ELR (cell line): ENCODE data around the gene RLF.

Experiments
- DNase-seq: peaks from one replicate; pipeline ENCODE4 v3.0.0-alpha.2; 2015; ENCODE audit warnings: low read depth

Gene RLF

GRCh38 chr1:40161125-40161887, at the start of gene RLF:
Gene RLF, plus strand, starts transcription at chr1:40161387. Its CDS starts 13 bp downstream, at chr1:40161400.
- DNase-seq = peak; percentile 96

- DNase-seq = no peak
Observed at GRCh38 chr1:40114400-40114799, 46.8 kb upstream of the RLF start.

- no peak for DNase-seq
Observed at GRCh38 chr1:40120128-40120527, 41.1 kb upstream of the RLF start.

- no peak for DNase-seq
Observed at GRCh38 chr1:40122855-40123254, 38.3 kb upstream of the RLF start.

- DNase-seq = peak; percentile 69
Observed at GRCh38 chr1:40130892-40131291, 30.3 kb upstream of the RLF start.

- DNase-seq = no peak
Observed at GRCh38 chr1:40132383-40133311, 28.5 kb upstream of the RLF start.

- no peak for DNase-seq
Observed at GRCh38 chr1:40133312-40133665, 27.9 kb upstream of the RLF start.

GRCh38 chr1:40133839-40134238, 27.3 kb upstream of the RLF start:
- no peak for DNase-seq

- peak; percentile 63 for DNase-seq
Observed at GRCh38 chr1:40140211-40140973, 20.8 kb upstream of the RLF start.

GRCh38 chr1:40141878-40142535, 19.2 kb upstream of the RLF start:
- peak; percentile 8 for DNase-seq

GRCh38 chr1:40143891-40144575, 17.2 kb upstream of the RLF start:
- DNase-seq = peak; percentile 85

GRCh38 chr1:40151457-40152079, 9.6 kb upstream of the RLF start:
- DNase-seq = no peak

- DNase-seq = peak; percentile 70
Observed at GRCh38 chr1:40153073-40153770, 8.0 kb upstream of the RLF start.

GRCh38 chr1:40155135-40155534, 6.1 kb upstream of the RLF start:
- no peak for DNase-seq

- DNase-seq = no peak
Observed at GRCh38 chr1:40155910-40156309, 5.3 kb upstream of the RLF start.

GRCh38 chr1:40160806-40161124, 422 bp upstream of the RLF start:
- DNase-seq = no peak

- no peak for DNase-seq
Observed at GRCh38 chr1:40161888-40162397, 756 bp downstream of the RLF start.

GRCh38 chr1:40162753-40163441, 1.7 kb downstream of the RLF start:
- peak; percentile 53 for DNase-seq

GRCh38 chr1:40167317-40167716, 6.1 kb downstream of the RLF start:
- no peak for DNase-seq

GRCh38 chr1:40171036-40171435, 9.8 kb downstream of the RLF start:
- DNase-seq = no peak
